ENCODE measurements around the gene SLIT3. TPM values are rescaled to one million over a fixed set of nuclear protein-coding genes. Genes with fewer than 3 reads are reported as not detected.

The SLIT3 gene
- total RNA-seq, 4 donors from 2014 or later: 0.97 to 6.1 (median 3.4) TPM

DNA sequence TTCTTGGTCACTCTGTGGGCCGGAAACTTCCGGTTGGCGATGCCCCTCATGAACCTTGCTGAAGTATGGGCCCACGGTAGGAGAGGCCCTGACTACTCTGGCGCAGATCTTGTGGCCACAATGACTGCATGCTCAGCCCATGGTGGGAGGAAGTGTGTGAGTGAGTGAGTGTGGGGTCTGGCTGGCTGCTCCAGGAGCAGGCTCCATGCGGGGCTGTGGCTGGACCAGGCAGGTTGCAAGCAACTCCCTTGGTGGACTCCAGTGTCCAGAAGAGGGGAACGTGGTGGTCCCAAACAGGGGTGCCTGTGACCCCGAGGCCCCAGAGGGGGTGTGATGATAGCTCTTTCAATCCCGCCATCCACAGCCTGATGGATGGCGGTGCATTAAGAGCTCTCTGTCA is 686.3 kb downstream of the SLIT3 start:
- in situ Hi-C loops (cut with MboI; ENCODE audit: low sequenced_read_pairs in 4 of 4): no loop called here
- Histone ChIP-seq H3K36me3 (no peaks in the 10 kb centered on the region), H3K4me3 (no peak overlapping the region), H3K27ac (no peak overlapping the region), H3K27me3 (no peaks in the 10 kb centered on the region), H3K4me1 (no peaks in the 10 kb centered on the region), H3K9me3 (no peaks in the 10 kb centered on the region)
- ATAC-seq: no peak
- no peak for DNase-seq
- no peak for TF ChIP-seq POLR2A (IDR thresholded peaks at IDR 0.05)
- TF ChIP-seq, protein P1, sequence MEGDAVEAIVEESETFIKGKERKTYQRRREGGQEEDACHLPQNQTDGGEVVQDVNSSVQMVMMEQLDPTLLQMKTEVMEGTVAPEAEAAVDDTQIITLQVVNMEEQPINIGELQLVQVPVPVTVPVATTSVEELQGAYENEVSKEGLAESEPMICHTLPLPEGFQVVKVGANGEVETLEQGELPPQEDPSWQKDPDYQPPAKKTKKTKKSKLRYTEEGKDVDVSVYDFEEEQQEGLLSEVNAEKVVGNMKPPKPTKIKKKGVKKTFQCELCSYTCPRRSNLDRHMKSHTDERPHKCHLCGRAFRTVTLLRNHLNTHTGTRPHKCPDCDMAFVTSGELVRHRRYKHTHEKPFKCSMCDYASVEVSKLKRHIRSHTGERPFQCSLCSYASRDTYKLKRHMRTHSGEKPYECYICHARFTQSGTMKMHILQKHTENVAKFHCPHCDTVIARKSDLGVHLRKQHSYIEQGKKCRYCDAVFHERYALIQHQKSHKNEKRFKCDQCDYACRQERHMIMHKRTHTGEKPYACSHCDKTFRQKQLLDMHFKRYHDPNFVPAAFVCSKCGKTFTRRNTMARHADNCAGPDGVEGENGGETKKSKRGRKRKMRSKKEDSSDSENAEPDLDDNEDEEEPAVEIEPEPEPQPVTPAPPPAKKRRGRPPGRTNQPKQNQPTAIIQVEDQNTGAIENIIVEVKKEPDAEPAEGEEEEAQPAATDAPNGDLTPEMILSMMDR (IDR thresholded peaks at IDR 0.05 in 4 of 5, conservative IDR thresholded peaks at IDR 0.05 in 1 of 5): no peak
- intact Hi-C loops (cut with DNase I; ENCODE audit: low total_unique reads): no loop called here

DNA sequence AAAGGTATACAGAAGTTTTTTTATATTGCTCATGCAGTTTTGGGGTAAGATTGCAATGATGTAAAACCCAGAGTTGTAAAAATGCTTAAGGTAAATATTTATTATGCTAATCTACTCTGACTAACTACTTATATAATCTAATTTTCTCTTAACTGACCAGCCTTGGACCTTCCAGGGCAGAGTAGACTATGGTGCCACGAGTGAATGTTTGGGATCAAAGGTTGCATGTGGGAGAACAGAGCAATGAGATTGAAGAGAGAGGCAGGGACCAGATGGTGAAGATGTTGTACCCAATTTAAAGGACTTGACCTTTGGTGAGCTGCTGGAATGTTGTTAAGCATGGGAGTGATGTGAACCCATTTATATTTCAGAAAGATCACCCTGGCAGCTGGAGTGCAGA is 686.9 kb downstream of the SLIT3 start:
- Histone ChIP-seq H3K4me3 (no peak overlapping the region), H3K36me3 (no peaks in the 10 kb centered on the region), H3K9me3 (no peaks in the 10 kb centered on the region), H3K27me3 (no peaks in the 10 kb centered on the region), H3K27ac (no peak overlapping the region), H3K4me1 (no peaks in the 10 kb centered on the region)
- in situ Hi-C loops (cut with MboI; ENCODE audit: low sequenced_read_pairs in 4 of 4): no loop called here
- DNase-seq (no peak), ATAC-seq (no peak)
- TF ChIP-seq, protein P1 (IDR thresholded peaks at IDR 0.05 in 4 of 5, conservative IDR thresholded peaks at IDR 0.05 in 1 of 5): no peak
- no peak for TF ChIP-seq POLR2A (IDR thresholded peaks at IDR 0.05)
- intact Hi-C loops (cut with DNase I; ENCODE audit: low total_unique reads): no loop called here

DNA sequence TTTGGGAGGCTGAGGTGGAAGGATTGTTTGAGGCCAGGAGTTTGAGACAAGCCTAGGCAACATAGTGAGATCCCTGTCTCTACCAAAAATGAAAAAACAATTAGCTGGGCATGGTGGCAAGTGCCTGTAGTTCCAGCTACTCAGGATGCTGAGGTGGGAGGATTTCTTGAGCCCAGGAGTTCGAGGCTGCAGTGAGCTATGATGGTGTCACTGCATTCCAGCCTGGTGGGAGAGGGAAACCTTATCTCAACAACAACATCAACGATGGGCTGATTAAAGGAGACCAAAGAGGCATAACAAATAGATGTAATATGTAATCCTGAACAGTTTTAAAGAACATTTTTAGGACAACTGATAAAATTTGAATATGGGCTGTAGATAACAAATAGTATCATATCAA is 687.5 kb downstream of the SLIT3 start:
- no peaks in the 10 kb centered on the region for H3K36me3 ChIP-seq
- TF ChIP-seq, protein P1 (IDR thresholded peaks at IDR 0.05 in 4 of 5, conservative IDR thresholded peaks at IDR 0.05 in 1 of 5): no peak
- TF ChIP-seq POLR2A (IDR thresholded peaks at IDR 0.05): no peak
- H3K27ac ChIP-seq: no peak overlapping the region
- no peak for DNase-seq
- H3K4me1 ChIP-seq: no peaks in the 10 kb centered on the region
- no peaks in the 10 kb centered on the region for H3K9me3 ChIP-seq
- in situ Hi-C loops (cut with MboI; ENCODE audit: low sequenced_read_pairs in 4 of 4): no loop called here
- no peak overlapping the region for H3K4me3 ChIP-seq
- no peak for ATAC-seq
- intact Hi-C loops (cut with DNase I; ENCODE audit: low total_unique reads): no loop called here
- H3K27me3 ChIP-seq: no peaks in the 10 kb centered on the region

DNA sequence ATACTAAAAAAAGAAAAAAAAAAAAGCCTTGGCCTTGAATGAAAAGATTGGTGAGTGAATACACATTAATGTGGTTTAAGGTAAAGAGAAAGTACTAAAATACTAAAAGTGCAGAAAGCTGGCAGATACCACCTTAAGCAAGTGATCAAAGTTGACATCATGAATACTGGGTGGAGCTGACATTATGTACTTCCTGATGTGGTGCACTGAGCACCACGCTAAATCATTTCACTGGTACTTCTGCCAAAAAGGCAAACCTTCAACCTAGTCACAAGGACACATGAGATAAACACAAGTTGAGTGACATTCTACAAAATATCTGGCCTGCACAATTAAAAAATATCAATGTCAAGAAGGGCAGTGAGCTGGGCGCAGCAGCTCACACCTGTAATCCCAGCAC is 687.9 kb downstream of the SLIT3 start:
- intact Hi-C loops (cut with DNase I; ENCODE audit: low total_unique reads) (no loop called here), in situ Hi-C loops (cut with MboI; ENCODE audit: low sequenced_read_pairs in 4 of 4) (no loop called here)
- H3K4me1 ChIP-seq: no peaks in the 10 kb centered on the region
- no peak for TF ChIP-seq POLR2A (IDR thresholded peaks at IDR 0.05)
- TF ChIP-seq, protein P1 (IDR thresholded peaks at IDR 0.05 in 4 of 5, conservative IDR thresholded peaks at IDR 0.05 in 1 of 5): no peak
- H3K9me3 ChIP-seq: no peaks in the 10 kb centered on the region
- no peak for DNase-seq
- H3K4me3 ChIP-seq: no peak overlapping the region
- H3K27me3 ChIP-seq: no peaks in the 10 kb centered on the region
- H3K27ac ChIP-seq: no peak overlapping the region
- H3K36me3 ChIP-seq: no peaks in the 10 kb centered on the region
- ATAC-seq: no peak

DNA sequence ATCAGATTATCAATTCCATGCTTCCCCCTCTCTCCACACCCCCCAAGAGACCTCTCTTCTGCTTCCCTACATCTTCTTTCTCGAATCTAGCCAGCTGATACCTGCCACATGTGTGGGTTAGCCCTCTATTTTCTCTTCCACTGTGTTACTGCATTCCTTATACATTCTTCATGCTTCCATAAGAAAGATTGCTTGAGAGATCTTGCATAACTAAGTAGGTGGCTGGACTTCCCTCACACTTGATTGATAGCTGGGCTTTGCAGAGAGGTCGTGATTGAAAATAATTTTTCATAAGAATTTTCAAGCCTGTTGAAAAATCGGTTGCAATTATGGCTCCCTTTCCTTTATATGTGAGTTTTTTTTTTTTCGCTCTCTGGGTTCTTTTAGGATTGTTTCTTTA is 688.8 kb downstream of the SLIT3 start:
- TF ChIP-seq POLR2A (IDR thresholded peaks at IDR 0.05): no peak
- TF ChIP-seq, protein P1 (IDR thresholded peaks at IDR 0.05 in 4 of 5, conservative IDR thresholded peaks at IDR 0.05 in 1 of 5): no peak

More for the DNA sequence above, 688.8 kb downstream of the SLIT3 start:
- H3K27ac ChIP-seq: no peak overlapping the region
- ATAC-seq (no peak), DNase-seq (no peak)
- no peaks in the 10 kb centered on the region for H3K36me3 ChIP-seq
- no peak overlapping the region for H3K4me3 ChIP-seq
- no peaks in the 10 kb centered on the region for H3K27me3 ChIP-seq
- no peaks in the 10 kb centered on the region for H3K9me3 ChIP-seq
- H3K4me1 ChIP-seq: no peaks in the 10 kb centered on the region
- in situ Hi-C loops (cut with MboI; ENCODE audit: low sequenced_read_pairs in 4 of 4): no loop called here
- intact Hi-C loops (cut with DNase I; ENCODE audit: low total_unique reads): no loop called here

Measured in gastrocnemius medialis (tissue), 4 donors.